A549 treated with RU486 at 1 μM for 4 hours (cell line): ENCODE measurements around the gene NOS3. TPM values are rescaled to one million over a fixed set of nuclear protein-coding genes. Genes with fewer than 3 reads are reported as not detected.

Source experiments
- total RNA-seq: library from RNA; stranded (reverse); fragments of 200-300 nt; extraction: Qiagen RNA extraction; gene quantifications from 5 replicates; pipeline ENCODE4 v1.2.3, GENCODE V29; 2022; ENCODE audit warnings: low read depth

NOS3 gene
- total RNA-seq = 0.15 to 0.55 TPM (median 0.49 TPM) in 5 replicates

GRCh38 chr7:150990416-150991186, at the start of gene NOS3:
TSS of gene NOS3 (plus strand) at chr7:150991017. CDS start at chr7:150993804, 2,787 bp downstream.

GRCh38 chr7:150978126-150978789, 12.6 kb upstream of the NOS3 start, which contains the start of gene KCNH2:
TSS of gene KCNH2 (minus strand) at chr7:150978321. CDS start at chr7:150977913, 408 bp downstream.

GRCh38 chr7:151024435-151025056, 33.7 kb downstream of the NOS3 start, which contains the start of gene ATG9B:
TSS of gene ATG9B (minus strand) at chr7:151024494. CDS start at chr7:151024423, 71 bp downstream.

GRCh38 chr7:151028131-151028947, 37.5 kb downstream of the NOS3 start, which contains the start of gene ABCB8:
TSS of gene ABCB8 (plus strand) at chr7:151028450. CDS start at chr7:151028516, 66 bp downstream.

GRCh38 chr7:151047976-151048815, 57.4 kb downstream of the NOS3 start, which contains the start of gene ASIC3:
TSS of gene ASIC3 (plus strand) at chr7:151048531. CDS start at chr7:151048886, 355 bp downstream.

GRCh38 chr7:151057506-151057988, 66.7 kb downstream of the NOS3 start, which contains the start of gene CDK5:
TSS of gene CDK5 (minus strand) at chr7:151057897. CDS start at chr7:151057848, 49 bp downstream.

GRCh38 chr7:151059367-151060112, 68.7 kb downstream of the NOS3 start, which contains the start of gene SLC4A2:
TSS of gene SLC4A2 (plus strand) at chr7:151059589. CDS start at chr7:151061988, 2,399 bp downstream.

Other genes starting within 250 kb of the NOS3 start
- gene TMEM176B, start 190.7 kb upstream of the NOS3 start, total RNA-seq = 0.20 TPM in 1 of 5 replicates, not detected in the others
- not detected in 5 replicates for gene TMEM176A, start 190.2 kb upstream of the NOS3 start, total RNA-seq
- gene AOC1, start 138.5 kb upstream of the NOS3 start, total RNA-seq = not detected in 5 replicates
- 0.29 to 0.61 TPM (median 0.37 TPM) in 5 replicates for gene KCNH2, start 12.7 kb upstream of the NOS3 start, total RNA-seq
- 0.62 to 1.1 TPM (median 0.87 TPM) in 5 replicates for gene ATG9B, start 33.5 kb downstream of the NOS3 start, total RNA-seq
- gene ABCB8, start 37.4 kb downstream of the NOS3 start, total RNA-seq = 31.5 to 51.8 TPM (median 48.0 TPM) in 5 replicates
- 5.7 to 12.6 TPM (median 12.2 TPM) in 5 replicates for gene ASIC3, start 57.5 kb downstream of the NOS3 start, total RNA-seq
- 32.1 to 37.0 TPM (median 34.9 TPM) in 5 replicates for gene CDK5, start 66.9 kb downstream of the NOS3 start, total RNA-seq
- 182 to 287 TPM (median 275 TPM) in 5 replicates for gene SLC4A2, start 68.6 kb downstream of the NOS3 start, total RNA-seq
- gene FASTK, start 89.8 kb downstream of the NOS3 start, total RNA-seq = 48.1 to 80.5 TPM (median 74.4 TPM) in 5 replicates
- gene TMUB1, start 92.5 kb downstream of the NOS3 start, total RNA-seq = 32.4 to 64.6 TPM (median 50.8 TPM) in 5 replicates
- gene AGAP3, start 95.5 kb downstream of the NOS3 start, total RNA-seq = 43.6 to 72.2 TPM (median 61.9 TPM) in 5 replicates
- gene GBX1, start 176.7 kb downstream of the NOS3 start, total RNA-seq = 0.17 to 0.45 TPM in 2 of 5 replicates, not detected in the others
- not detected in 5 replicates for gene ASB10, start 196.2 kb downstream of the NOS3 start, total RNA-seq
- gene H2BK1, start 219.5 kb downstream of the NOS3 start, total RNA-seq = not detected in 5 replicates
- gene ABCF2, start 236.2 kb downstream of the NOS3 start, total RNA-seq = 63.8 to 70.3 TPM (median 68.4 TPM) in 5 replicates
- 35.6 to 52.0 TPM (median 45.6 TPM) in 5 replicates for gene CHPF2, start 241.5 kb downstream of the NOS3 start, total RNA-seq